Measurements from ENCODE around the gene UBXN6. TPM values are rescaled to one million over a fixed set of nuclear protein-coding genes. Genes with fewer than 3 reads are reported as not detected.

UBXN6 gene
- total RNA-seq, 1 experiment from 2014 or later: 34.1 TPM

DNA sequence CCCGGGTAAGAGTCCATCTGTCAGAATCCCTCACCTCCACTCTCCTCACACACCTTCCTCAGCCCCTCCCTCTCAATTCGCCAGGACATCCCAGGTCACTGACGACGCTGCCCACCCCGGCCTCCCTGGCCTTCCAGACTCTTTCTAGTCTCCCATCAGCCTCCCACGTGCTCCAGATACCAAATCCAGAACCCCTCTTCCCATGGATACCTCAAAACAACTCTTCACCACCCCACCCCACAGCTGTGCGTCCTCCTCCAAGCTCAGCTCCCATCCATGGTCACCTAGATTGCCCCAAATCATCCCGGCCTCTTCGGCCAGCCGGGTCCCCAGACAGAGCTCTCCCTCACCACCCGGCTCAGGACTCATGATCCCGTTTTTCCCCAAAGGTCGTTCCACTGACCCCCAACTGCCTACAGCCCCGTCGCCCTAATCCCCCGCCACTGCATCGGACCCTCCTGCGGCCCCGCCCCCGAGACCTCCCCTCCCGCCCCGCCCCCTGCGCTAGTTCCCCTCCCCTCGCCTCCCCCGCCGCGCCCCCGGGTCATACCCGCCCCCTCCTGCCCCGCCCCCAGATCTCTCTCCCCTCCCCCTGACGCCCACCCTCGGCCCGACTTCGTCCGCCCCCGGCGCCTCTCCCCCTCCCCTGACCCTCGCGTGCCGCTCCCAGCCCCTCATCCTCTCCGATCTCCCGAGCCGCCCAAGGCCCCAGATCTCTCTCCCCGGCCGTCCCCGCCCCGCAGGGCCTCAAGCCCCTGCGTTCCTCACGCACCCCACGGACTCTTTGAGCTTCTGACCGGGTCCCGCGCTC lies 546 bp downstream of the UBXN6 start:
- H3K4me1 ChIP-seq (ENCODE audit: insufficient read depth, low read length): no peaks in the 10 kb centered on the region
- H2AFZ ChIP-seq (ENCODE audit: low read length): no peak overlapping the region

More for the DNA sequence above, 546 bp downstream of the UBXN6 start:
- H3K9me3 Mint-ChIP-seq: peaks cover 0 to 3% of the 10 kb centered on the region in 2 experiments; a peak in 1 of 5 replicates
- TF ChIP-seq, protein P1, sequence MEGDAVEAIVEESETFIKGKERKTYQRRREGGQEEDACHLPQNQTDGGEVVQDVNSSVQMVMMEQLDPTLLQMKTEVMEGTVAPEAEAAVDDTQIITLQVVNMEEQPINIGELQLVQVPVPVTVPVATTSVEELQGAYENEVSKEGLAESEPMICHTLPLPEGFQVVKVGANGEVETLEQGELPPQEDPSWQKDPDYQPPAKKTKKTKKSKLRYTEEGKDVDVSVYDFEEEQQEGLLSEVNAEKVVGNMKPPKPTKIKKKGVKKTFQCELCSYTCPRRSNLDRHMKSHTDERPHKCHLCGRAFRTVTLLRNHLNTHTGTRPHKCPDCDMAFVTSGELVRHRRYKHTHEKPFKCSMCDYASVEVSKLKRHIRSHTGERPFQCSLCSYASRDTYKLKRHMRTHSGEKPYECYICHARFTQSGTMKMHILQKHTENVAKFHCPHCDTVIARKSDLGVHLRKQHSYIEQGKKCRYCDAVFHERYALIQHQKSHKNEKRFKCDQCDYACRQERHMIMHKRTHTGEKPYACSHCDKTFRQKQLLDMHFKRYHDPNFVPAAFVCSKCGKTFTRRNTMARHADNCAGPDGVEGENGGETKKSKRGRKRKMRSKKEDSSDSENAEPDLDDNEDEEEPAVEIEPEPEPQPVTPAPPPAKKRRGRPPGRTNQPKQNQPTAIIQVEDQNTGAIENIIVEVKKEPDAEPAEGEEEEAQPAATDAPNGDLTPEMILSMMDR (conservative IDR thresholded peaks at IDR 0.05): no peak
- peak overlapping the region; percentile 63 for H3K14ac ChIP-seq (ENCODE audit: insufficient read depth, low read length)
- H3K27ac Mint-ChIP-seq: peak overlapping the region; percentile 96 to 98 (median 96)
- H3K23ac ChIP-seq (ENCODE audit: insufficient read length, low read depth, low read length): no peak overlapping the region
- WGBS (ENCODE audit: extremely low coverage, insufficient read length, low lambda C conversion rate): no CpG with 5 or more reads among the region's 53 CpGs
- peak overlapping the region; percentile 83 to 85 for H3K4me3 Mint-ChIP-seq
- peak overlapping the region; percentile 89 for H3K18ac ChIP-seq (ENCODE audit: insufficient read length, low read depth, low read length)
- no peak overlapping the region for H4K91ac ChIP-seq (ENCODE audit: insufficient read length, low read depth, low read length)
- H3K4me2 ChIP-seq (ENCODE audit: insufficient read depth, insufficient read length, low read length): peak overlapping the region; percentile 87
- H2BK5ac ChIP-seq (ENCODE audit: insufficient read length, low read length): no peak overlapping the region
- H3T11ph ChIP-seq (ENCODE audit: low read length): no peak overlapping the region
- H3K4ac ChIP-seq (ENCODE audit: low read depth, low read length): no peak overlapping the region
- no peak overlapping the region for H2BK120ac ChIP-seq (ENCODE audit: low read depth, low read length, poor library complexity, severe bottlenecking)
- no peak overlapping the region for H2BK20ac ChIP-seq (ENCODE audit: low read depth, low read length, poor library complexity, severe bottlenecking)
- H3K79me1 ChIP-seq (ENCODE audit: insufficient read depth, low read depth, low read length, poor library complexity, severe bottlenecking): no peaks in the 10 kb centered on the region
- H3K4me1 Mint-ChIP-seq: peaks cover 10 to 14% of the 10 kb centered on the region in 2 experiments
- H3K27me3 ChIP-seq (ENCODE audit: insufficient read depth, low read length): no peaks in the 10 kb centered on the region
- peaks cover 9% of the 10 kb centered on the region for H3K27me3 Mint-ChIP-seq (ENCODE audit: low read depth)
- H3K23me2 ChIP-seq (ENCODE audit: insufficient read length, low read depth, low read length, poor library complexity, severe bottlenecking): peaks cover 9% of the 10 kb centered on the region
- H4K20me1 ChIP-seq (ENCODE audit: control insufficient read depth, insufficient read depth, insufficient read length): peaks cover 4% of the 10 kb centered on the region
- H3K9me3 ChIP-seq (ENCODE audit: control insufficient read depth, low read depth, low read length): no peaks in the 10 kb centered on the region
- H3K56ac ChIP-seq (ENCODE audit: insufficient read length, low read depth, low read length): no peak overlapping the region
- no peak overlapping the region for H2BK15ac ChIP-seq (ENCODE audit: low read depth, low read length)
- no peak overlapping the region for H3K27ac ChIP-seq (ENCODE audit: insufficient read length, low read depth, low read length)
- no peaks in the 10 kb centered on the region; the same call in 1 of the 2 replicates for H3K79me2 ChIP-seq (ENCODE audit: insufficient read depth, low read length)
- DNase-seq: peak; percentile 71
- peaks cover 0 to 11% (median 5%) of the 10 kb centered on the region in 3 experiments; a peak in 3 of 7 replicates for H3K36me3 Mint-ChIP-seq (ENCODE audit: insufficient read depth in 1 of 3, low read depth in 3 of 3)
- H4K5ac ChIP-seq (ENCODE audit: insufficient read length, low read depth, low read length): no peak overlapping the region
- H3K9ac ChIP-seq (ENCODE audit: extremely low read depth, insufficient read length, low read length): peak overlapping the region; percentile 80
- H2AK5ac ChIP-seq (ENCODE audit: insufficient read length, low read length): no peak overlapping the region
- no peak overlapping the region for H2BK12ac ChIP-seq (ENCODE audit: insufficient read length, low read depth, low read length)
- H4K8ac ChIP-seq (replicated peaks; ENCODE audit: insufficient read length, low read depth, low read length): no peak overlapping the region

All from H9 (cell line).